K562 (cell line): ENCODE measurements around the gene ATF3. TPM values are rescaled to one million over a fixed set of nuclear protein-coding genes. Genes with fewer than 3 reads are reported as not detected.

ENCODE experiments used
- BRD4 ChIP-seq: fragments of 200-600 bp; sonication (generic); IDR thresholded peaks from 2 replicates; pipeline ENCODE4 v1.6.1; 2017; ENCODE audit warnings: inconsistent platforms
- BRF1 ChIP-seq: IDR thresholded peaks from 3 replicates; pipeline ENCODE4 v1.6.1; 2011; ENCODE audit warnings: borderline replicate concordance, mild to moderate bottlenecking; ENCODE audit not compliant: insufficient read length; ENCODE audit errors: extremely low read depth
- ETV6 ChIP-seq, 3 experiments: fragments of 150-350 bp in 1 of 3; sonication (generic) in 1 of 3; formaldehyde crosslinking in 1 of 3; IDR thresholded peaks; 2 replicates each; pipeline versions ENCODE4 v1.6.1 to v1.8.0; 2014 to 2022; ENCODE audit warnings: borderline replicate concordance in 2 of 3, low read depth in 2 of 3, antibody characterized with exemption in 1 of 3, low read length in 1 of 3, mild to moderate bottlenecking in 1 of 3, missing genetic modification reagents in 1 of 3
- HDAC6 ChIP-seq: IDR thresholded peaks from 2 replicates; pipeline ENCODE4 v1.6.1; 2012; ENCODE audit warnings: low read depth, mild to moderate bottlenecking, control low read depth, inconsistent platforms, low read length, moderate library complexity
- MCM5 ChIP-seq: fragments of 450-650 bp; IDR thresholded peaks from 2 replicates; pipeline ENCODE4 v1.6.1; 2016; ENCODE audit warnings: low read depth
- MTA3 ChIP-seq: fragments of 450-650 bp; formaldehyde crosslinking; IDR thresholded peaks from 2 replicates; pipeline ENCODE4 v1.6.1; 2017; ENCODE audit warnings: mild to moderate bottlenecking, borderline replicate concordance
- MYNN ChIP-seq, 2 experiments: sonication (generic); formaldehyde crosslinking in 1 of 2; IDR thresholded peaks; 2 replicates each; pipeline versions ENCODE4 v1.5.0 to v1.6.1; 2016 to 2020; ENCODE audit warnings: antibody characterized with exemption in 1 of 2, missing genetic modification reagents in 1 of 2
- NEUROD1 ChIP-seq: fragments of 150-350 bp; IDR thresholded peaks from 2 replicates; pipeline ENCODE4 v1.6.1; 2014; ENCODE audit warnings: borderline replicate concordance, low read length, low read depth; ENCODE audit not compliant: partially characterized antibody
- NR3C1 ChIP-seq: sonication (generic); formaldehyde crosslinking; IDR thresholded peaks from 2 replicates; pipeline ENCODE4 v1.8.1; 2022; ENCODE audit warnings: missing genetic modification reagents
- PHB2 ChIP-seq: fragments of 450-650 bp; IDR thresholded peaks from 2 replicates; pipeline ENCODE4 v1.6.1; 2017; ENCODE audit warnings: low read depth
- PHF20 ChIP-seq: fragments of 450-650 bp; IDR thresholded peaks from 2 replicates; pipeline ENCODE4 v1.6.1; 2018; ENCODE audit not compliant: partially characterized antibody
- POLR2A ChIP-seq: fragments of 450-650 bp; conservative IDR thresholded peaks from 2 replicates; pipeline ENCODE4 v1.6.1; 2016
- POLR3G ChIP-seq: IDR thresholded peaks from 2 replicates; pipeline ENCODE4 v1.6.1; 2011; ENCODE audit not compliant: insufficient read length, insufficient replicate concordance; ENCODE audit errors: extremely low read depth
- RBBP5 ChIP-seq: fragments of 200-600 bp; sonication (generic); IDR thresholded peaks from 2 replicates; pipeline ENCODE4 v1.6.1; 2012; ENCODE audit warnings: borderline replicate concordance, mild to moderate bottlenecking, low read length, control low read depth, inconsistent platforms; ENCODE audit not compliant: insufficient read depth, poor library complexity, severe bottlenecking
- TFE3 ChIP-seq: fragments of 450-650 bp; formaldehyde crosslinking; IDR thresholded peaks from 2 replicates; pipeline ENCODE4 v1.4.0; 2020; ENCODE audit warnings: mild to moderate bottlenecking, mixed read lengths
- THRAP3 ChIP-seq: fragments of 450-650 bp; IDR thresholded peaks from 2 replicates; pipeline ENCODE4 v1.6.1; 2016; ENCODE audit warnings: mild to moderate bottlenecking, inconsistent platforms, borderline replicate concordance
- UBTF ChIP-seq, 2 experiments: IDR thresholded peaks; 2 replicates each; pipeline ENCODE4 v1.6.1; 2012; ENCODE audit warnings: improper control_type of control experiment in 2 of 2, low read depth in 2 of 2, low read length in 2 of 2, borderline replicate concordance in 1 of 2
- YBX1 ChIP-seq: fragments of 450-650 bp; IDR thresholded peaks from 2 replicates; pipeline ENCODE4 v1.7.1; 2016; ENCODE audit warnings: mild to moderate bottlenecking
- ZNF232 ChIP-seq: sonication (generic); formaldehyde crosslinking; IDR thresholded peaks from 2 replicates; pipeline ENCODE4 v1.8.0; 2022; ENCODE audit warnings: mild to moderate bottlenecking, missing genetic modification reagents
- ZNF431 ChIP-seq: sonication (generic); formaldehyde crosslinking; IDR thresholded peaks from 2 replicates; pipeline ENCODE4 v1.8.0; 2022; ENCODE audit warnings: mild to moderate bottlenecking, missing genetic modification reagents
- ZNF639 ChIP-seq, 2 experiments: fragments of 200-800 bp in 1 of 2; sonication (Bioruptor generic) in 1 of 2; sonication (generic) in 1 of 2; formaldehyde crosslinking in 1 of 2; IDR thresholded peaks in 1 of 2; conservative IDR thresholded peaks in 1 of 2; 2 replicates each; pipeline versions ENCODE4 v1.5.0 to v1.6.1; 2016 to 2020; ENCODE audit warnings: missing compliant biosample characterization in 1 of 2, missing genetic modification characterization in 1 of 2, missing genetic modification reagents in 1 of 2
- ZNF695 ChIP-seq: fragments of 450-650 bp; formaldehyde crosslinking; IDR thresholded peaks from 2 replicates; pipeline ENCODE4 v1.4.0; 2020; ENCODE audit warnings: mild to moderate bottlenecking, moderate library complexity
- ZNF707 ChIP-seq: fragments of 250-450 bp; sonication (Bioruptor Pico); conservative IDR thresholded peaks from 2 replicates; pipeline ENCODE4 v1.8.0; 2022; ENCODE audit warnings: inconsistent platforms, mild to moderate bottlenecking, moderate library complexity
- polyA plus RNA-seq, 8 experiments: library from polyadenylated mRNA; depleted of rRNA in 4 of 8; stranded (reverse) in 5 of 8; unstranded in 3 of 8; fragments of >200 nt; fragmentation: Nextera tagmentation in 2 of 8; fragmentation: Illumina TruSeq in 1 of 8; extraction: Ambion mirVana in 2 of 8; extraction: Trizol in 1 of 8; gene quantifications; 2 replicates each; pipeline versions ENCODE4 v1.2.1 to v1.2.3, GENCODE V29; 2011 to 2014; ENCODE audit warnings: inconsistent platforms in 1 of 8, missing spikeins in 1 of 8
- total RNA-seq, 7 experiments: library from RNA; depleted of rRNA in 6 of 7; stranded (reverse); fragments of >200 nt in 6 of 7; fragmentation: Illumina TruSeq in 2 of 7; extraction: Trizol in 2 of 7; gene quantifications; 2 replicates each; pipeline versions ENCODE4 v1.2.1 to v1.2.3, GENCODE V29; 2011 to 2021; ENCODE audit warnings: low replicate concordance in 1 of 7

ATF3 gene
- total and polyA plus RNA-seq, 9 of the 15 experiments (the other 6 are each of a cell fraction or from before 2014, with no cell fraction given), result 3.5 to 28.2 (median 19.8) TPM

DNA sequence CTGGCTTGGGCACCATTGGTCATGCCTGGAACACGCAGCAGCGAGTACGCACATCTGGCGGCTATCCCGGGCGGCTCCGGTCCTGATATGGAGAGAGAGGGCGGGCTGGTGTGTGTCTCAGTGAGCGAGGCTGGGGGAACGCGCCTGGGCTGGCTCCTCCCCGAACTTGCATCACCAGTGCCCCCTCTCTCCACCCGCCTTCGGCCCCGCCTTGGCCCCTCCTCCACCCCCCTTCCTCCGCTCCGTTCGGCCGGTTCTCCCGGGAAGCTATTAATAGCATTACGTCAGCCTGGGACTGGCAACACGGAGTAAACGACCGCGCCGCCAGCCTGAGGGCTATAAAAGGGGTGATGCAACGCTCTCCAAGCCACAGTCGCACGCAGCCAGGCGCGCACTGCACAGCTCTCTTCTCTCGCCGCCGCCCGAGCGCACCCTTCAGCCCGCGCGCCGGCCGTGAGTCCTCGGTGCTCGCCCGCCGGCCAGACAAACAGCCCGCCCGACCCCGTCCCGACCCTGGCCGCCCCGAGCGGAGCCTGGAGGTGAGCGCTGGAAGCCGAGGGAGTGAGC lies at the start of gene ATF3 (continued):
- TF ChIP-seq NEUROD1 (peak; percentile 85), ZNF695 (no peak), ZNF431 (CRISPR knock-in tag) (peak; percentile 90), PHF20 (peak; percentile 81), PHB2 (no peak), ZNF232 (CRISPR knock-in tag) (no peak), YBX1 (no peak), ZNF639 (CRISPR knock-in tag; conservative IDR thresholded peaks at IDR 0.05 in 1 of 2, IDR thresholded peaks at IDR 0.05 in 1 of 2) (peak in 1 of 2 experiments; percentile 98; a peak in 2 of 4 replicates), MYNN (IDR thresholded peaks at IDR 0.05) (peak; percentile 69; the same call in 1 of the 2 replicates), MYNN (CRISPR knock-in tag; IDR thresholded peaks at IDR 0.05) (no peak), POLR2A (peak; percentile 99), POLR3G (no peak), BRF1 (no peak), BRD4 (no peak), MTA3 (peak; percentile 99), ZNF707 (no peak), THRAP3 (no peak), ETV6 (IDR thresholded peaks at IDR 0.05; ENCODE audit: borderline replicate concordance in 1 of 2, low read depth in 2 of 2, low read length in 1 of 2) (no peak), ETV6 (CRISPR knock-in tag; IDR thresholded peaks at IDR 0.05; ENCODE audit: borderline replicate concordance) (peak; percentile 68; the same call in 1 of the 2 replicates), UBTF (IDR thresholded peaks at IDR 0.05; ENCODE audit: borderline replicate concordance in 1 of 2, low read depth in 2 of 2, low read length in 2 of 2) (peak; percentile 49 to 96; a peak in 3 of 4 replicates), NR3C1 (CRISPR knock-in tag) (0 out of 2 replicates have a peak, but pooled peaks have one; percentile 81), RBBP5 (no peak), MCM5 (no peak), HDAC6 (0 out of 2 replicates have a peak, but pooled peaks have one; percentile 61), TFE3 (CRISPR knock-in tag) (no peak)
